SU-DHL-6 (cell line): ENCODE results near the gene PCDHGA5.
"Not testable (repeated sequence)": the region's sequence is repeated elsewhere in the genome, so short reads cannot be mapped to it uniquely, and the experiment has no call there.

ENCODE experiments used
- H2AFZ ChIP-seq: fragments of 200-600 bp; sonication (generic); 2 replicates; pipeline ENCODE4 v1.6.1; 2014; ENCODE audit warnings: low read depth, mild to moderate bottlenecking, moderate library complexity, mixed read lengths, antibody characterized with exemption, low read length; ENCODE audit not compliant: severe bottlenecking
- H3F3A ChIP-seq: fragments of 200-600 bp; shearing (Covaris generic); 2 replicates; pipeline ENCODE4 v1.6.0; 2016; ENCODE audit warnings: antibody characterized with exemption, mild to moderate bottlenecking; ENCODE audit not compliant: insufficient read depth
- H3K27ac ChIP-seq: fragments of 200-600 bp; sonication (generic); 2 replicates; pipeline ENCODE4 v1.5.1; 2016; ENCODE audit warnings: low read depth, mild to moderate bottlenecking, low read length, moderate library complexity, mixed read lengths
- H3K27me3 ChIP-seq: fragments of 200-600 bp; sonication (generic), shearing (Covaris generic); 2 replicates; pipeline ENCODE4 v1.6.0; 2014; ENCODE audit warnings: mild to moderate bottlenecking, low read length
- H3K36me3 ChIP-seq: fragments of 200-600 bp; sonication (generic); 2 replicates; pipeline ENCODE4 v1.6.1; 2014; ENCODE audit warnings: mild to moderate bottlenecking, low read length, mixed read lengths
- H3K4me2 ChIP-seq: fragments of 300-600, 200-600 bp; shearing (Covaris generic), sonication (generic); 2 replicates; pipeline ENCODE4 v1.6.0; 2014; ENCODE audit warnings: low read length, low read depth, mild to moderate bottlenecking; ENCODE audit not compliant: poor library complexity, severe bottlenecking
- H3K4me3 ChIP-seq: fragments of 200-600 bp; sonication (generic); 2 replicates; pipeline ENCODE4 v1.5.1; 2014; ENCODE audit warnings: antibody characterized with exemption, low read length, mild to moderate bottlenecking, mixed read lengths; ENCODE audit not compliant: insufficient read depth, poor library complexity, severe bottlenecking
- H3K79me2 ChIP-seq: fragments of 200-600 bp; sonication (generic); 2 replicates; pipeline ENCODE4 v1.6.1; 2014; ENCODE audit warnings: mild to moderate bottlenecking, low read length, moderate library complexity; ENCODE audit not compliant: insufficient read depth
- H3K9ac ChIP-seq: fragments of 200-600 bp; sonication (generic); 2 replicates; pipeline ENCODE4 v1.7.0; 2014; ENCODE audit warnings: mild to moderate bottlenecking, low read length
- H3K9me2 ChIP-seq: fragments of 200-600 bp; sonication (generic); replicated peaks from 2 replicates; pipeline ENCODE4 v1.6.1; 2014; ENCODE audit warnings: low read length; ENCODE audit not compliant: insufficient read depth
- H3K9me3 ChIP-seq: fragments of 200-600 bp; sonication (generic); 2 replicates; pipeline ENCODE4 v1.6.1; 2014; ENCODE audit warnings: low read length, mixed read lengths; ENCODE audit not compliant: insufficient read depth
- H4K20me1 ChIP-seq: fragments of 200-600 bp; sonication (generic); 2 replicates; pipeline ENCODE4 v1.6.1; 2014; ENCODE audit warnings: low read depth, mild to moderate bottlenecking, antibody characterized with exemption, low read length, moderate library complexity, mixed read lengths
- CTCF ChIP-seq: fragments of 200-600 bp; sonication (generic); IDR thresholded peaks from one replicate; pipeline ENCODE4 v1.5.1; 2017; ENCODE audit warnings: antibody characterized with exemption, mild to moderate bottlenecking, low read length, moderate library complexity; ENCODE audit not compliant: insufficient read depth, poor library complexity, severe bottlenecking
- EZH2phosphoT487 ChIP-seq: fragments of 200-600 bp; sonication (generic), shearing (Covaris generic); conservative IDR thresholded peaks from 2 replicates; pipeline ENCODE4 v1.6.1; 2018; ENCODE audit warnings: mild to moderate bottlenecking, antibody characterized with exemption, low read length, moderate library complexity, mixed read lengths

The PCDHGA5 gene

GRCh38 chr5:141411575-141411974 lies 47.6 kb downstream of the PCDHGA5 start:
- 0 out of 2 replicates have a peak, but pooled peaks cover 3% of the 10 kb centered on the region for H3K79me2 ChIP-seq
- no peak for TF ChIP-seq EZH2phosphoT487
- TF ChIP-seq CTCF, result no peak
- no peak overlapping the region for H3K27ac ChIP-seq
- H3K4me3 ChIP-seq, result no peak overlapping the region
- no peak overlapping the region for H2AFZ ChIP-seq
- H3K9ac ChIP-seq, result no peak overlapping the region
- no peaks in the 10 kb centered on the region for H3K27me3 ChIP-seq
- H3K4me2 ChIP-seq, result no peak overlapping the region
- peaks cover 26% of the 10 kb centered on the region; the same call in 1 of the 2 replicates for H3K9me3 ChIP-seq
- H4K20me1 ChIP-seq, result no peaks in the 10 kb centered on the region
- H3F3A ChIP-seq, result 0 out of 2 replicates have a peak, but pooled peaks cover 5% of the 10 kb centered on the region
- H3K9me2 ChIP-seq, result no peaks in the 10 kb centered on the region
- peaks cover 7% of the 10 kb centered on the region for H3K36me3 ChIP-seq

GRCh38 chr5:141412854-141413539 lies 49.0 kb downstream of the PCDHGA5 start, which contains the start of gene PCDHGA10:
TSS of gene PCDHGA10 (plus strand) at chr5:141412987. CDS start at chr5:141413176, 189 bp downstream.
- no peaks in the 10 kb centered on the region for H4K20me1 ChIP-seq
- no peaks in the 10 kb centered on the region for H3K27me3 ChIP-seq
- H3K9me3 ChIP-seq, result peaks cover 15% of the 10 kb centered on the region; the same call in 1 of the 2 replicates
- no peak within 1 kb of the TSS for H2AFZ ChIP-seq
- no peaks in the 10 kb centered on the region for H3K36me3 ChIP-seq
- H3K27ac ChIP-seq, result no peak within 1 kb of the TSS
- no peaks in the 10 kb centered on the region for H3K9me2 ChIP-seq
- H3K9ac ChIP-seq, result no peak within 1 kb of the TSS
- H3F3A ChIP-seq, result 0 out of 2 replicates have a peak, but pooled peaks cover 5% of the 10 kb centered on the region
- no peak within 1 kb of the TSS for H3K4me3 ChIP-seq
- no peak within 1 kb of the TSS for H3K4me2 ChIP-seq
- TF ChIP-seq EZH2phosphoT487, result no peak
- TF ChIP-seq CTCF, result no peak
- H3K79me2 ChIP-seq, result 0 out of 2 replicates have a peak, but pooled peaks cover 3% of the 10 kb centered on the region

DNA sequence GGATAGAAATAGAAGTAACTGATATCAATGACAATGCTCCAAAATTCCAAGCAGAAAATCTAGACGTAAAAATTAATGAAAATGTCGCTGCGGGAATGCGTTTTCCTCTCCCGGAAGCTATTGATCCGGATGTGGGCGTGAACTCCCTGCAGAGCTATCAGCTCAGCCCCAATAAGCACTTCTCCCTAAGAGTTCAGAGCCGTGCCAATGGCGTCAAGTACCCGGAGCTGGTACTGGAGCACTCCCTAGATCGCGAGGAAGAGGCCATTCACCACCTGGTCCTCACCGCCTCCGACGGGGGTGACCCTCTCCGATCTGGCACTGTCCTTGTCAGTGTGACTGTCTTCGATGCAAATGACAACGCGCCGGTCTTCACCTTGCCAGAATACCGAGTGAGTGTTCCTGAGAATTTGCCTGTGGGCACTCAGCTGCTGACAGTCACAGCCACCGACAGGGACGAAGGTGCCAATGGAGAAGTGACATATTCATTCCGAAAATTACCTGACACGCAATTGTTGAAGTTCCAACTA lies 49.6 kb downstream of the PCDHGA5 start:
- Histone ChIP-seq H3K27me3 (no peaks in the 10 kb centered on the region), H3K9ac (no peak overlapping the region), H4K20me1 (no peaks in the 10 kb centered on the region), H3K9me3 (peaks cover 12% of the 10 kb centered on the region; the same call in 1 of the 2 replicates), H3K36me3 (no peaks in the 10 kb centered on the region), H3K4me2 (no peak overlapping the region), H3K27ac (no peak overlapping the region), H3K9me2 (no peaks in the 10 kb centered on the region), H3K4me3 (no peak overlapping the region), H3K79me2 (0 out of 2 replicates have a peak, but pooled peaks cover 3% of the 10 kb centered on the region), H3F3A (0 out of 2 replicates have a peak, but pooled peaks cover 5% of the 10 kb centered on the region), H2AFZ (no peak overlapping the region)
- TF ChIP-seq EZH2phosphoT487 (no peak), CTCF (no peak)

DNA sequence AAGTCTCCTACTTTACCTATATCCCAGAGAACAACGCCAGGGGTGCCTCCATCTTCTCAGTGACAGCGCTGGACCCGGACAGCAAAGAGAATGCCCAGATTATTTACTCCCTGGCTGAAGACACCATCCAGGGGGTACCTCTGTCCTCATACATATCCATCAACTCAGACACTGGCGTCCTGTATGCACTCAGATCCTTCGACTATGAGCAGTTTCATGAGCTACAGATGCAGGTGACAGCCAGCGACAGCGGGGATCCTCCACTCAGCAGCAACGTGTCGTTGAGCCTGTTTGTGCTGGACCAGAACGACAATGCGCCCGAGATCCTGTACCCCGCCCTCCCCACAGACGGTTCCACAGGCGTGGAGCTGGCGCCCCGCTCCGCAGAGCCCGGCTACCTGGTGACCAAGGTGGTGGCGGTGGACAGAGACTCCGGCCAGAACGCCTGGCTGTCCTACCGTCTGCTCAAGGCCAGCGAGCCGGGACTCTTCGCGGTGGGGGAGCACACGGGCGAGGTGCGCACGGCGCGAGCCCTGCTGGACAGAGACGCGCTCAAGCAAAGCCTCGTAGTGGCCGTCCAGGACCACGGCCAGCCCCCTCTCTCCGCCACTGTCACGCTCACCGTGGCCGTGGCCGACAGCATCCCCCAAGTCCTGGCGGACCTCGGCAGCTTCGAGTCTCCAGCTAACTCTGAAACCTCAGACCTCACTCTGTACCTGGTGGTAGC lies 50.7 kb downstream of the PCDHGA5 start:
- H3K27me3 ChIP-seq, H3K4me2 ChIP-seq: not testable (repeated sequence)

DNA sequence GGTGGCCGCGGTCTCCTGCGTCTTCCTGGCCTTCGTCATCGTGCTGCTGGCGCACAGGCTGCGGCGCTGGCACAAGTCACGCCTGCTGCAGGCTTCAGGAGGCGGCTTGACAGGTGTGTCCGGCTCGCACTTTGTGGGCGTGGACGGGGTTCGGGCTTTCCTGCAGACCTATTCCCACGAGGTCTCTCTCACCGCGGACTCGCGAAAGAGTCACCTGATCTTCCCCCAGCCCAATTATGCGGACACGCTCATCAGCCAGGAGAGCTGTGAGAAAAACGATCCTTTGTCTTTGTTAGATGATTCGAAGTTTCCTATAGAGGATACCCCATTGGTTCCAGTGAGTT lies 51.3 kb downstream of the PCDHGA5 start:
- H3K9me2 ChIP-seq, H2AFZ ChIP-seq, H3F3A ChIP-seq, H3K36me3 ChIP-seq, H3K79me2 ChIP-seq, H3K27ac ChIP-seq, H4K20me1 ChIP-seq, H3K27me3 ChIP-seq, H3K4me2 ChIP-seq, H3K4me3 ChIP-seq, H3K9ac ChIP-seq: not testable (repeated sequence)
- peaks cover 10% of the 10 kb centered on the region; the same call in 1 of the 2 replicates for H3K9me3 ChIP-seq

More for the DNA sequence above, 50.7 kb downstream of the PCDHGA5 start:
- not testable (repeated sequence) for H3K36me3 ChIP-seq, H2AFZ ChIP-seq, H3K4me3 ChIP-seq, H3K79me2 ChIP-seq, H3K9me3 ChIP-seq, H4K20me1 ChIP-seq, H3K9ac ChIP-seq, H3K27ac ChIP-seq, H3K9me2 ChIP-seq, H3F3A ChIP-seq
